Measurements from ENCODE around the gene TBC1D1.

DNA sequence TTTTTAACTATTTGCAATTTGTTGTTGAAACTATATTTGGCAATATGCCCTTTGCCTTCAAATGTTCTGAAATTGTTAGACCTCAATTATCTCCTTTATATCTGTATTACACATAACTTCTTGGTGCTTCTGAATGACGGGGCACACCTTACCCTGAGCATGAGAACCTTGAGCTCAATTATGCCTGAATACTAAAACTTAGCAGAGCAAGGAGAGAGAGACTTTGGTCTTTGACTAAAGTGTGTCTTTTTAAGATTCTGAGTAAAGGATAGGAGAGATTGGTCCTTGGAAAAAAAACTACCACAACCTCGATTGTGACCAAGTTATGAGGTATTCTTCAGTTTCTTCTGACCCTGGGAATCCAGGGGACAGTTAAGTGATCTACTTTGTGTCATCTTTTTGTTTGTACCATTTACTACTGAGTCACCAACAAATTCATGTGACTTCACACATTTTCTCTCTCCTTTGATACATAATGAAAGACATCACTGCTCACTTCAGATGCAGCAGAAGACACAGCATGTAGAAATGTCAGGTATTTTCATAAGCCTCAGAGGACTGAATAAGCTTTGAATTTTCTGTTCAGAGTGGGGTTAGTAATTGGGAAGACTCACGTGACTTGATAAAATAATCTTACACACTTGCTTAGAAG, 120.8 kb downstream of the TBC1D1 start:
- TF ChIP-seq, protein P1, sequence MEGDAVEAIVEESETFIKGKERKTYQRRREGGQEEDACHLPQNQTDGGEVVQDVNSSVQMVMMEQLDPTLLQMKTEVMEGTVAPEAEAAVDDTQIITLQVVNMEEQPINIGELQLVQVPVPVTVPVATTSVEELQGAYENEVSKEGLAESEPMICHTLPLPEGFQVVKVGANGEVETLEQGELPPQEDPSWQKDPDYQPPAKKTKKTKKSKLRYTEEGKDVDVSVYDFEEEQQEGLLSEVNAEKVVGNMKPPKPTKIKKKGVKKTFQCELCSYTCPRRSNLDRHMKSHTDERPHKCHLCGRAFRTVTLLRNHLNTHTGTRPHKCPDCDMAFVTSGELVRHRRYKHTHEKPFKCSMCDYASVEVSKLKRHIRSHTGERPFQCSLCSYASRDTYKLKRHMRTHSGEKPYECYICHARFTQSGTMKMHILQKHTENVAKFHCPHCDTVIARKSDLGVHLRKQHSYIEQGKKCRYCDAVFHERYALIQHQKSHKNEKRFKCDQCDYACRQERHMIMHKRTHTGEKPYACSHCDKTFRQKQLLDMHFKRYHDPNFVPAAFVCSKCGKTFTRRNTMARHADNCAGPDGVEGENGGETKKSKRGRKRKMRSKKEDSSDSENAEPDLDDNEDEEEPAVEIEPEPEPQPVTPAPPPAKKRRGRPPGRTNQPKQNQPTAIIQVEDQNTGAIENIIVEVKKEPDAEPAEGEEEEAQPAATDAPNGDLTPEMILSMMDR (IDR thresholded peaks at IDR 0.05): no peak
- TF ChIP-seq POLR2AphosphoS5 (IDR thresholded peaks at IDR 0.05): no peak

Measured in prostate gland (tissue), 2 donors.